Measurements from ENCODE around the gene PRLH. TPM values are rescaled to one million over a fixed set of nuclear protein-coding genes. Genes with fewer than 3 reads are reported as not detected.
A peak's percentile ranks its signal among the peaks of the same experiment; 100 is the strongest.
"Not testable (repeated sequence)": the region's sequence is repeated elsewhere in the genome, so short reads cannot be mapped to it uniquely, and the experiment has no call there.

PRLH gene
- total RNA-seq, 1 donor from 2014 or later, result not detected

GRCh38 chr2:237594514-237594871, 28.1 kb downstream of the PRLH start:
- no peak for TF ChIP-seq CTCF (IDR thresholded peaks at IDR 0.05; ENCODE audit: insufficient read depth, low read length, severe bottlenecking)
- peak; percentile 40 for FAIRE-seq
- no peak for DNase-seq (ENCODE audit: low read depth)

GRCh38 chr2:237595829-237596519, 29.6 kb downstream of the PRLH start:
- not testable (repeated sequence) for DNase-seq (ENCODE audit: low read depth); H3K4me3 ChIP-seq (ENCODE audit: low read depth, low read length); H3K27me3 ChIP-seq (ENCODE audit: control insufficient read depth, insufficient read depth, low read length); H3K36me3 ChIP-seq (ENCODE audit: control insufficient read depth, insufficient read depth, low read length); FAIRE-seq

More at GRCh38 chr2:237594514-237594871, 28.1 kb downstream of the PRLH start:
- H3K36me3 ChIP-seq (ENCODE audit: control insufficient read depth, insufficient read depth, low read length), result no peaks in the 10 kb centered on the region
- no peak overlapping the region for H3K4me3 ChIP-seq (ENCODE audit: low read depth, low read length)
- peaks cover 1% of the 10 kb centered on the region for H3K27me3 ChIP-seq (ENCODE audit: control insufficient read depth, insufficient read depth, low read length)

DNA sequence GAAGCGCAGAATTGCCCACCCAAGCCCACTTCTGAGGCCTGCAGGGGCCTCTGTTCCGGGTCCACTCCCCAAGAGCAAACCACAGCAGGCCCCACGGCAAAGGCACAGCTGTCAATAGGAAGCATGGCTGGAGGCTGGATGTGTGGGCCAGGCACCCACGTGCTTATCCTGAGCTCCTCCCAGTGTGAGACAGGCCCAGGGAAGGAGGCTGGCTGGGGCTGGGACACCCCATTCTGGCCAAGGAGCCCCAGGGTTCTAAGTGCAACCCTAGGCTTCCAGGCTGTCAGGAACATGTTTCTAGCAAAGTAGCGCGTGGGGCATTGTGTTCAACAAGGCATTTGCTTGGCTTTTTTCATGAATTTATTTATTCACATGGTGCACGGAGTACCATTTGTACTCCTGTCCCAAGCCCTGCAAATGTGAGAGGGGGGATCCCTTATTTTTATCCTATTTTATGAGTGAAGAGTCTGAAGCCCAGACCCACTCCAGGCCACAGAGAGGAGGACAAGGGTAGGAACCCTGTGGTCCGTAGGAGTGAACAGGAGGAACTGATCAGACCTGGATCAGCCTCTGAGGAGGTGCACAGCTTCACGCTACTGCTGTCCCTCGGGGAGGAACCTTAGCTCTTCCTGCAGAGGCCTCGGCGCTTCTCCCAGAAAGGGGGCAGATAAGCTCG, 30.3 kb downstream of the PRLH start:
- TF ChIP-seq CTCF (IDR thresholded peaks at IDR 0.05; ENCODE audit: insufficient read depth, low read length, severe bottlenecking), result no peak
- DNase-seq (ENCODE audit: low read depth) (no peak), FAIRE-seq (no peak)
- Histone ChIP-seq H3K36me3 (ENCODE audit: control insufficient read depth, insufficient read depth, low read length) (no peaks in the 10 kb centered on the region), H3K27me3 (ENCODE audit: control insufficient read depth, insufficient read depth, low read length) (peaks cover 1% of the 10 kb centered on the region), H3K4me3 (ENCODE audit: low read depth, low read length) (no peak overlapping the region)

- Histone ChIP-seq H3K4me3 (ENCODE audit: low read depth, low read length) (no peak overlapping the region), H3K27me3 (ENCODE audit: control insufficient read depth, insufficient read depth, low read length) (peaks cover 1% of the 10 kb centered on the region), H3K36me3 (ENCODE audit: control insufficient read depth, insufficient read depth, low read length) (no peaks in the 10 kb centered on the region)
- FAIRE-seq (no peak), DNase-seq (ENCODE audit: low read depth) (no peak)
- no peak for TF ChIP-seq CTCF (IDR thresholded peaks at IDR 0.05; ENCODE audit: insufficient read depth, low read length, severe bottlenecking)
These were observed 31.1 kb downstream of the PRLH start for GRCh38 chr2:237597196-237598145.

DNA sequence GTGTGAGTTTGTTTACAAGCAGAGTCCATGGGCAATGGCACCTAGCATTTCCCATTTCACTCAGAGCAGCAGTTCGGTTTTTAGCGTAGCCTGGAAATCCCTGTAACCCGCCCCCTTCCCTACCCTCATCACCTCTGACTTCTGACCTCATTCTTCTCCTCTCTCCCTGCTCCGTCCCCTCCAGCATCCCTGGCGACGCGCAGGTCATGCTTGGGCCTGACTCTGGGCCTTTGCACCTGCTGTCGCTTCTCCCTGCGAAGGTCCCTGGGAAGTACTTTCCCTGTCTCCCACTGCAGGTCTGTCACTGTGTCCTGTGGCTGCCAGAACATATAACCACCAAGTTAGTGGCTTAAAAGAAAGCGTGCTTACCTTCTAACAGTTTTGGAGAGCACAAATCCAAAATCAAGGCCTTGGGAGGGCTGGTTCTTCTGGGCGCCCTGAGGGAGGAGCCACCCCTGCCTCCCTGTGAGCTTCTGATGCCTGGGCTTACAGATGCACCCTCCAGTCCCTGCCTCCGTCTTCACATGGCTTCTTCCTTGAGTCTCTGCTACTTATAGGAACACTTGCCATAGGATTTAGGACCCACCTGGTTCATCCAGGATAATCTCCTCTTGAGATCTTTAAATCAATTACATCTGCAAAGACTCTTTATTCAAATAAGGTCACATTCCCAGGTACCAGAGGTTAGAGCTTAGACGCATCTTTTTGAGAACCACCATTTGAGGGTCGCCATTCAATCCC, 32.3 kb downstream of the PRLH start:
- Histone ChIP-seq H3K4me3 (ENCODE audit: low read depth, low read length) (no peak overlapping the region), H3K36me3 (ENCODE audit: control insufficient read depth, insufficient read depth, low read length) (no peaks in the 10 kb centered on the region), H3K27me3 (ENCODE audit: control insufficient read depth, insufficient read depth, low read length) (peaks cover 1% of the 10 kb centered on the region)
- DNase-seq (ENCODE audit: low read depth), result no peak
- TF ChIP-seq CTCF (IDR thresholded peaks at IDR 0.05; ENCODE audit: insufficient read depth, low read length, severe bottlenecking), result no peak
- no peak for FAIRE-seq

All from bronchial epithelial cell (primary cell).